ENCODE measurements around the gene OGDH. TPM values are rescaled to one million over a fixed set of nuclear protein-coding genes. Genes with fewer than 3 reads are reported as not detected.
A peak's percentile ranks its signal among the peaks of the same experiment; 100 is the strongest.

The OGDH gene
- total RNA-seq, 1 donor from 2014 or later: 68.0 TPM

GRCh38 chr7:44604941-44605340 is 1.5 kb upstream of the OGDH start:
- DNase-seq (ENCODE audit: extremely low spot score, unreplicated experiment): no peak
- no peaks in the 10 kb centered on the region for H3K9me3 Mint-ChIP-seq (ENCODE audit: unreplicated experiment)
- peak overlapping the region; percentile 23 for H3K27ac Mint-ChIP-seq (ENCODE audit: unreplicated experiment)
- H3K27me3 Mint-ChIP-seq (ENCODE audit: unreplicated experiment): peaks cover 20% of the 10 kb centered on the region
- H3K36me3 Mint-ChIP-seq (ENCODE audit: unreplicated experiment): no peaks in the 10 kb centered on the region
- TF ChIP-seq CTCF (IDR thresholded peaks at IDR 0.05): no peak
- H3K4me1 Mint-ChIP-seq (ENCODE audit: unreplicated experiment): peaks cover 37% of the 10 kb centered on the region
- H3K4me3 Mint-ChIP-seq (ENCODE audit: unreplicated experiment): peak overlapping the region; percentile 14

GRCh38 chr7:44607141-44608068 is 978 bp downstream of the OGDH start:
- H3K9me3 Mint-ChIP-seq (ENCODE audit: unreplicated experiment): no peaks in the 10 kb centered on the region
- no peak for TF ChIP-seq CTCF (IDR thresholded peaks at IDR 0.05)
- H3K4me3 Mint-ChIP-seq (ENCODE audit: unreplicated experiment): peak overlapping the region; percentile 96
- H3K36me3 Mint-ChIP-seq (ENCODE audit: unreplicated experiment): no peaks in the 10 kb centered on the region
- H3K27ac Mint-ChIP-seq (ENCODE audit: unreplicated experiment): peak overlapping the region; percentile 92
- H3K27me3 Mint-ChIP-seq (ENCODE audit: unreplicated experiment): peaks cover 7% of the 10 kb centered on the region
- DNase-seq (ENCODE audit: extremely low spot score, unreplicated experiment): no peak
- H3K4me1 Mint-ChIP-seq (ENCODE audit: unreplicated experiment): peaks cover 44% of the 10 kb centered on the region

GRCh38 chr7:44608916-44609648 is 2.7 kb downstream of the OGDH start:
- Mint-ChIP-seq H3K36me3 (ENCODE audit: unreplicated experiment) (peaks cover under 1% of the 10 kb centered on the region), H3K4me1 (ENCODE audit: unreplicated experiment) (peaks cover 45% of the 10 kb centered on the region), H3K4me3 (ENCODE audit: unreplicated experiment) (no peak overlapping the region), H3K27ac (ENCODE audit: unreplicated experiment) (peak overlapping the region; percentile 76), H3K9me3 (ENCODE audit: unreplicated experiment) (no peaks in the 10 kb centered on the region), H3K27me3 (ENCODE audit: unreplicated experiment) (no peaks in the 10 kb centered on the region)
- no peak for DNase-seq (ENCODE audit: extremely low spot score, unreplicated experiment)
- no peak for TF ChIP-seq CTCF (IDR thresholded peaks at IDR 0.05)

- Mint-ChIP-seq H3K36me3 (ENCODE audit: unreplicated experiment) (peaks cover 5% of the 10 kb centered on the region), H3K27me3 (ENCODE audit: unreplicated experiment) (no peaks in the 10 kb centered on the region), H3K9me3 (ENCODE audit: unreplicated experiment) (no peaks in the 10 kb centered on the region), H3K4me3 (ENCODE audit: unreplicated experiment) (no peak overlapping the region), H3K27ac (ENCODE audit: unreplicated experiment) (no peak overlapping the region), H3K4me1 (ENCODE audit: unreplicated experiment) (peaks cover 51% of the 10 kb centered on the region)
- no peak for TF ChIP-seq CTCF (IDR thresholded peaks at IDR 0.05)
- DNase-seq (ENCODE audit: extremely low spot score, unreplicated experiment): no peak
Observed at GRCh38 chr7:44609829-44610228, 3.4 kb downstream of the OGDH start.

GRCh38 chr7:44615149-44615611 is 8.8 kb downstream of the OGDH start:
- no peaks in the 10 kb centered on the region for H3K27me3 Mint-ChIP-seq (ENCODE audit: unreplicated experiment)
- TF ChIP-seq CTCF (IDR thresholded peaks at IDR 0.05): no peak
- DNase-seq (ENCODE audit: extremely low spot score, unreplicated experiment): no peak
- H3K27ac Mint-ChIP-seq (ENCODE audit: unreplicated experiment): no peak overlapping the region
- no peaks in the 10 kb centered on the region for H3K9me3 Mint-ChIP-seq (ENCODE audit: unreplicated experiment)
- peaks cover 5% of the 10 kb centered on the region for H3K36me3 Mint-ChIP-seq (ENCODE audit: unreplicated experiment)
- H3K4me1 Mint-ChIP-seq (ENCODE audit: unreplicated experiment): peaks cover 33% of the 10 kb centered on the region
- no peak overlapping the region for H3K4me3 Mint-ChIP-seq (ENCODE audit: unreplicated experiment)
